ENCODE data around the gene WBP2NL. TPM values are rescaled to one million over a fixed set of nuclear protein-coding genes. Genes with fewer than 3 reads are reported as not detected.

WBP2NL gene
- total RNA-seq, 2 experiments from 2014 or later: 1.1 to 1.9 TPM

DNA sequence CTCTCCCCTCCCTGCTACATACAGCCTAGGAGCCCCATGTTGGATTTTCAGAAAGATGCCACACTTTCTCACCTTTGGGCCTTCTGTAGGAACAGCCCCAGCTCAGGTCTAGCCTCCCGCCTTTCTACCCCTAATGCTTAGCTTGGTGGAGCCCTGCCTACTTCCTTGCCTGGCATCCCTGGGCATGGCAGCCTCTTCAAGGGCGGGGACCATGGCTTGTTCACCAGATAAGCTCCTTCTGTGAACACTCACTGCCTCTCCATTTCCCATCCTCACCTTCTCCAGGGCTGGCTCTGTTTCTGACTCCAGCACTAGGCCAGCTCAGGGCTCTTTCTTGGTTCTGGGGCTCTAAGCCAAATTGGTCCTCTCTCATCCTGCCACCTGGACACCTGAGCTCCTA is 28.0 kb upstream of the WBP2NL start:
- H4K20me1 ChIP-seq (ENCODE audit: insufficient read depth, low read length): no peaks in the 10 kb centered on the region
- intact Hi-C loops (cut with micrococcal nuclease; ENCODE audit: unreplicated experiment): loop anchor here (10.0 kb wide), 1 partner anchor 84 kb away; no protein-coding TSS in a partner anchor
- no peak overlapping the region for H3K27ac ChIP-seq (ENCODE audit: low read depth, low read length, poor library complexity, severe bottlenecking)
- ChIA-PET CTCF (ENCODE audit: unreplicated experiment) (interaction anchor here (0.5 kb wide), 1 partner anchor 48 kb away, joined by 5 read pairs; no protein-coding TSS in a partner anchor), POLR2A (interaction anchor here (0.6 to 0.7 kb wide), 2 partner anchors 9 to 25 kb away, joined by 3 to 4 read pairs; no protein-coding TSS in a partner anchor)
- no peaks in the 10 kb centered on the region for H3K9me2 ChIP-seq (ENCODE audit: insufficient read depth, low read length)
- H2AFZ ChIP-seq (ENCODE audit: low read length): no peak overlapping the region
- no TSS peak for BruUV-seq (replicated peaks)
- no peak for DNase-seq (ENCODE audit: low spot score)
- TF ChIP-seq, protein P1, sequence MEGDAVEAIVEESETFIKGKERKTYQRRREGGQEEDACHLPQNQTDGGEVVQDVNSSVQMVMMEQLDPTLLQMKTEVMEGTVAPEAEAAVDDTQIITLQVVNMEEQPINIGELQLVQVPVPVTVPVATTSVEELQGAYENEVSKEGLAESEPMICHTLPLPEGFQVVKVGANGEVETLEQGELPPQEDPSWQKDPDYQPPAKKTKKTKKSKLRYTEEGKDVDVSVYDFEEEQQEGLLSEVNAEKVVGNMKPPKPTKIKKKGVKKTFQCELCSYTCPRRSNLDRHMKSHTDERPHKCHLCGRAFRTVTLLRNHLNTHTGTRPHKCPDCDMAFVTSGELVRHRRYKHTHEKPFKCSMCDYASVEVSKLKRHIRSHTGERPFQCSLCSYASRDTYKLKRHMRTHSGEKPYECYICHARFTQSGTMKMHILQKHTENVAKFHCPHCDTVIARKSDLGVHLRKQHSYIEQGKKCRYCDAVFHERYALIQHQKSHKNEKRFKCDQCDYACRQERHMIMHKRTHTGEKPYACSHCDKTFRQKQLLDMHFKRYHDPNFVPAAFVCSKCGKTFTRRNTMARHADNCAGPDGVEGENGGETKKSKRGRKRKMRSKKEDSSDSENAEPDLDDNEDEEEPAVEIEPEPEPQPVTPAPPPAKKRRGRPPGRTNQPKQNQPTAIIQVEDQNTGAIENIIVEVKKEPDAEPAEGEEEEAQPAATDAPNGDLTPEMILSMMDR (conservative IDR thresholded peaks at IDR 0.05; ENCODE audit: low read length): no peak
- no peak for TF ChIP-seq EZH2phosphoT487 (IDR thresholded peaks at IDR 0.05; ENCODE audit: borderline replicate concordance, low read depth, low read length)
- no peaks in the 10 kb centered on the region for H3K36me3 ChIP-seq (ENCODE audit: insufficient read depth, low read length)
- H3K4me1 ChIP-seq (ENCODE audit: insufficient read depth, low read length, poor library complexity, severe bottlenecking): no peaks in the 10 kb centered on the region
- H3K9me3 ChIP-seq (ENCODE audit: low read length): no peaks in the 10 kb centered on the region
- no peak overlapping the region for H3K4me2 ChIP-seq (ENCODE audit: low read length)
- no peaks in the 10 kb centered on the region for H3K79me2 ChIP-seq (ENCODE audit: insufficient read depth, low read depth, low read length)
- no peak overlapping the region for H3K4me3 ChIP-seq (ENCODE audit: low read depth, low read length, poor library complexity, severe bottlenecking)

- TF ChIP-seq EZH2phosphoT487 (IDR thresholded peaks at IDR 0.05; ENCODE audit: borderline replicate concordance, low read depth, low read length): no peak
- TF ChIP-seq, protein P1 (conservative IDR thresholded peaks at IDR 0.05; ENCODE audit: low read length): no peak
- Histone ChIP-seq H3K4me2 (ENCODE audit: low read length) (no peak overlapping the region), H3K4me1 (ENCODE audit: insufficient read depth, low read length, poor library complexity, severe bottlenecking) (no peaks in the 10 kb centered on the region), H2AFZ (ENCODE audit: low read length) (no peak overlapping the region), H3K9me3 (ENCODE audit: low read length) (no peaks in the 10 kb centered on the region), H3K79me2 (ENCODE audit: insufficient read depth, low read depth, low read length) (no peaks in the 10 kb centered on the region), H4K20me1 (ENCODE audit: insufficient read depth, low read length) (no peaks in the 10 kb centered on the region), H3K27ac (ENCODE audit: low read depth, low read length, poor library complexity, severe bottlenecking) (no peak overlapping the region), H3K36me3 (ENCODE audit: insufficient read depth, low read length) (no peaks in the 10 kb centered on the region), H3K9me2 (ENCODE audit: insufficient read depth, low read length) (no peaks in the 10 kb centered on the region), H3K4me3 (ENCODE audit: low read depth, low read length, poor library complexity, severe bottlenecking) (no peak overlapping the region)
- intact Hi-C loops (cut with micrococcal nuclease; ENCODE audit: unreplicated experiment): loop anchor here (10.0 kb wide), 1 partner anchor 83 kb away; no protein-coding TSS in a partner anchor
- CTCF ChIA-PET (ENCODE audit: unreplicated experiment): no interaction called here
- DNase-seq (ENCODE audit: low spot score): no peak
- no TSS peak for BruUV-seq (replicated peaks)
- POLR2A ChIA-PET: interaction anchor here (0.6 to 0.7 kb wide), 2 partner anchors 10 to 24 kb away, joined by 3 to 4 read pairs; no protein-coding TSS in a partner anchor
These were observed 27.2 kb upstream of the WBP2NL start for GRCh38 chr22:41971431-41971830.

- H3K4me3 ChIP-seq (ENCODE audit: low read depth, low read length, poor library complexity, severe bottlenecking): no peak overlapping the region
- no peak for DNase-seq (ENCODE audit: low spot score)
- no peaks in the 10 kb centered on the region for H3K9me3 ChIP-seq (ENCODE audit: low read length)
- H4K20me1 ChIP-seq (ENCODE audit: insufficient read depth, low read length): no peaks in the 10 kb centered on the region
- H3K27ac ChIP-seq (ENCODE audit: low read depth, low read length, poor library complexity, severe bottlenecking): no peak overlapping the region
- ChIA-PET CTCF (ENCODE audit: unreplicated experiment) (no interaction called here), POLR2A (interaction anchor here (0.6 kb wide), 1 partner anchor 1592 kb away, joined by 3 read pairs; no protein-coding TSS in a partner anchor)
- H3K4me1 ChIP-seq (ENCODE audit: insufficient read depth, low read length, poor library complexity, severe bottlenecking): no peaks in the 10 kb centered on the region
- no TSS peak for BruUV-seq (replicated peaks)
- no peaks in the 10 kb centered on the region for H3K9me2 ChIP-seq (ENCODE audit: insufficient read depth, low read length)
- intact Hi-C loops (cut with micrococcal nuclease; ENCODE audit: unreplicated experiment): loop anchor here (10.0 kb wide), 1 partner anchor 80 kb away; no protein-coding TSS in a partner anchor
- H2AFZ ChIP-seq (ENCODE audit: low read length): no peak overlapping the region
- H3K79me2 ChIP-seq (ENCODE audit: insufficient read depth, low read depth, low read length): no peaks in the 10 kb centered on the region
- TF ChIP-seq, protein P1 (conservative IDR thresholded peaks at IDR 0.05; ENCODE audit: low read length): no peak
- no peak for TF ChIP-seq EZH2phosphoT487 (IDR thresholded peaks at IDR 0.05; ENCODE audit: borderline replicate concordance, low read depth, low read length)
- no peaks in the 10 kb centered on the region for H3K36me3 ChIP-seq (ENCODE audit: insufficient read depth, low read length)
- no peak overlapping the region for H3K4me2 ChIP-seq (ENCODE audit: low read length)
These were observed 23.8 kb upstream of the WBP2NL start for GRCh38 chr22:41974691-41975290.
